Stimulated activated CD8-positive, alpha-beta memory T cell treated with anti-CD3 and anti-CD28 coated beads, Interleukin-15, amount 100 ng/mL, for 48 hours (primary cell): ENCODE measurements around the gene HOXB6.

Source experiments
- DNase-seq, 2 donors: peaks; one replicate each; pipeline ENCODE4 v3.0.0-alpha.2; 2020; ENCODE audit warnings: low read depth in 2 of 2

HOXB6 gene

DNA sequence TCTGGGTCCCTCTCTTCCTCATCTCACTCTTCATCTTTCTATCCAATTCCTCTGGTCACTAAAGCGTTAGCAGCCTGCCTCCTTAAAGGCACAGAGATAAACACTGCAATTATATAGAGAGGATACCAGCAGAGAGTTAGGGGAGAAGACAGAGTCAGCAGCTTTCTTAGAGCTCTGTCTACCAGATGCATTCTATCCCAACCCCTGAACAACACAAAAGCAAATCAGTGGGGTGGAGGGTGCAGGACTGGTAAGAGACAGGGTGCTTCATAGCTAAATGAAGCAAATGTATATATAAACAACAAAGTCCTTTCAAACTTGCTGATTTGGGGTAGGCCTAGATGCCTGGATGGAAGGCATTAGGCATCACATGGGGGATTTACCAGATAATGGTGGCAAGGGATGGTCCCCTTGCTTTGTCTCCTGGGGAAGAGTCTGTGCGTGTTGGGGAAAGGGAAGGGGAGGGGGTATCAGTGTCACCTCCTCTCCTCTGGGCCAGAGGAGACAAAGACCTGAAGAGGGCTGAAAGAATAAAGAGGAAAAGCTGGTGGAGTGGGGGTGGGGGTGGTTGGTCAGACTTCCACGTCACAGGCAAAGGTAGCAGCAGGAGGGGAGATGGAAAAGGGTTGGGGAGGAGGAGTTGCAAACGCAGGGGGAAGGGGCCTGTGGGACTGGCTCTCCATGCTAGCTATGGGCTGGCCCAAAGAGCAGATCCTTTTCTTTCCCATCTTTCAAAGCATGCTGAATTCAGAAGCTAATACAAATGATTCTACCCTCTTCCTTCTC is 38.7 kb downstream of the HOXB6 start:
- no peak for DNase-seq

DNA sequence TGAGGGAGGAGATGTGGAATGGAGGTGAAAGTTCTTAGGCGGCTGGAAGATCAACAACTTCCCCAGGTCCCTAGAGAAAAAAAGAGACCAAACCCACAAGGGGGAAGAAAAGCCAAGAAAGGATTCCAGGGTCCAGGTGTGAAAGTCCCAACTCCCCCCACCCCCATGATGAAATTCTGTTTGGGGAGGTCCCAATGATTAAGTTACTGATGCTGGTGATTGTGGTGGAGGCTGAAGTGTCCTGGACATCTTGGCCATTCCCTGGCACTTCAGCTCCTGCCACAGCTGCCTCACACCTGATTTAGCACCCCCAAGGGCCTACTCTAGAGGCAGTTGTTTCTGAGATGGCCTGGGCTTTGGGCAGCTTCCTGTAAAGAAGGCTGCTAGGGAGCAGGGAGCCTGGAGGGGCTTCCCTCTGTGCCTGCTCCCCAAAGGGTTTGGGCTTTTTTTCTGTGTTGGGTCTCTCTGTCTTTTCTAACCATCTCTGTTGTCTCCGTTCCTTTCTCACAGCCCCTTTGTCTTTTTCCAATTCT is 39.7 kb downstream of the HOXB6 start:
- DNase-seq = no peak

DNA sequence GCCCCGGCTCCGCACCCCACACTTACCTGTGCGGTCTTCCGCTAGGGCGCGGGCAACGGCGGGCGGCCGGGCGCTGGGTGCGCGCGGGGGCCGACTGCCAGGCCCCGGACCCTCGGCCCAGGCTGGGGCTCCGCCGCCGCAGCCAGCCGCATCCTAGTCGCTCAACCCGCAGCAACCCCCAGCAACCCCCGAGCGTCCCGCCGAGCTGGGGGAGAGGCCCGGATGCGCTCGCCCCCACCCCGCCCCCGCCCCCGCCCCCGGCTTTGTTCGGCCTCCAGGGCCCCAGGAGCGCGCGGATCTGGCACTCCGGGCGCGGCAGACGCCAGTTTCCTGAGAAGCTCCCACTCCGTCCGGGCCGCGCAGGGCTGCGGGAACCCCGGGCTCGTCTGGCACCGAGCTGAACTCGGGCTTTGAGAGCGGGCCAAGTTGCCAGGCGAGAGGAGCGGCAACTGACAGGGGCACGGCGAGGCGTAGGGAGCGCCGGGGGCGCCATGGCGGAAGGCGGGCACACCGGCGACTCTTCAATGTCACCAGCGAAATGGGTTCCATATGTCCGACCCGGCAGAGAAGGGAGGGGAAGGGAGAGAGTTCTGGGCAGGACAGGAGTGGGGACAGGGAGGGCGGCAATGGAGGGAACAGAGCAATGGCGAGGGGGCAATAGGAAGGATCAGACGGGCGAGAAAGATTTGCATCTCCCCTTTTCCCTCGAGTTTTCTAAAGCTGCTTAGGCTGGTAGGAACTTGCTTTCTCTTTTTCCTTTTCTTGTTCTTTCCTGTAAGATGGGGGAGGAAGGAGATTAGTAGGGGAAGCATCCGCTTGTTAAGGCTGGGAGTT is 40.4 kb downstream of the HOXB6 start:
- DNase-seq = no peak

DNA sequence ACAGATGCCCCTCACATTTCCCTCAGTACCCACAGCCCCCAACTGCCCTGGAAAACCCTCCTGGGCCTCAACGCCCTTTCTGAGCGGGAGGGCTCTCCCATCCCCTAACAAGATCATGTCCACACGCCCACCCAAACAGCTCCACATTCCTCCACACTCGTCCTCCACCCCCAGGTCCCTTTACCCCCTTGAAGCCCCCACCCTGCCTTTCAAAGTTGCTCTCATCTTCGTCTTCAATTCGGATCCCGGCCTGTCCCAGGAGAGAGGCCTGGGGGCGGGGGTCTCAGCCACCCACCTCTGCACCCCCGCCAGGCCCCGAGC is 41.0 kb downstream of the HOXB6 start:
- no peak for DNase-seq

DNA sequence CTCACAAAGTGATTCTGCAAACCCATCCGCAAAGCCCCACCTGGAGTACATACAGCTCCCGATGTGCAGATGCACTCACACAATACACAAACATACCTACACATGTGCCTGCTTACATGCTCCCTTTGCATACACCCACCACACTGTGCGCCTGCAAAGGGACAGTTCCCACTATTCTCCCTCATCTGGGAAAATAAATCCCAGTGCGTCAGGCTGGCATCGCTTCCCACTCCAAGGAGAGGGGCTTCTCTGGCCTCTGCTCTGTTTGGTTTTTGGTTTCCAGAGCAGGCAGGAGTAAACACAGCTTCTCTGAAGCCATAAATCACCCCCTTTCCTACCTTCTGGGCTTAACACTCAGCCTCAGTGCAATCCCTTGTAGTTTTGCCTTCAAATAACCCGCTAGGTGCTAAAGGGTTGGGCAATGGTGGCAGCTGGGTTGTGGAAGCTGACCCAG is 41.4 kb downstream of the HOXB6 start:
- DNase-seq = no peak

DNA sequence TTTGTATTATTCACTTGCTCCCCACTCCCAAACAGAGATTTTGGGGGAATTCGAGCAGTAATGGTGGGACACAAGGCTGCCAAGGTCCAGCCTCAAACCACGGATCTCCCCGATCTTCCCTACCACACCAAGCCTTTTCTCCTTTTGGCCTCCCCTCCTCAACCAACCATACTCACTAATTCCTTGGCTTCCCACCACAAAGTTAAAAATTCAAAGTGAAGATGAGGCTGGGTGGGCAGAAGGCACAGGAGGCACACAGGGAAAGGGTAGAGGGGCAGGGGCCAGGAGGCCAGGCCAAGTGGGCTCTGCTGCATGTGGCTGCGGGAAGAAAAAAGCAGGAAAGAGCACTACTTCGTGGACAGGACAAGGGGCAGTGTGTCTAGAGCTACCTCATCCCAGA is 41.9 kb downstream of the HOXB6 start:
- no peak for DNase-seq

DNA sequence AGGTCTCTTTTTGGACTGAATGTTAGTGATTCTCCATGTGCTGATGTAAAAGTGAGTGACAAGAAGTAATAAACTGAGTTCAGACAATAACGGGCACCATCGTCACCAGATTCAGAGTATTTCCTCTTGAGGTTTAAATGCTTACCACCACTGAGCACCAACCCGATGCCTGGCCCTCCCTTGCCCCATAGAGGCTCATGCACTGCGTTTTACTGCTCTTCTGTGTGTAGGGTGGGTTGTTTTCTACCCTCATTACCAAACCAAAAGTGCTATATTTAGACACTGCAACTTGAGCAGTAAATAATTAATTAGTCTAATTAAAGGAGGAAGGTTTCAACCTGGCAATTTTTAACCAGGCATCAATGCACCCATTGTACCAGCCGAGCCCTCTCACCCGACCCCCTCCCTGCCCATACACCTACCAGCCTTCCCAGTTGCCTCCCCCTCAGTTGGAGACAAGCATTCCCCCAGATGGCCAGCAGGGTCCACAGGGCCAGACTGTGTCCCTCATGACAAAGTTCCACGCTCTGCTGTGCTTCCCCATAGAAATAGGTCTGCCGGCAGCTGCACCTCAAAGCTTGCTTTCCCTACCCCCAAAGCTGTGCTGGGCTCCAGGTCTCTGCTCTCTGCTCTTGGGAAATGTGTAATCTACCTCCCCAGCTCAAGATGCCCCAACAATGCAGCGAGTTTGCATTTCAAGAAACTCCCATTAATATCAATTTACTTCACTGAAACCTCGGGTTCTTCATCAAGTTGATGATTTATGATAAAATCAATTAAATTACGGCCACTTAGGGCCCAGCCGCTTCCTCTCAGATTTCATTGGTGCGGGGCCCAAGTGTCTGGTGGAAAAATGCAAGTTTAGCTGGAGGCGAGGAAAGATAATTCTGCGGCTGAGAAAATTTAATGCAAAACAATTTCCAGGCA is 42.6 kb downstream of the HOXB6 start:
- no peak for DNase-seq

DNA sequence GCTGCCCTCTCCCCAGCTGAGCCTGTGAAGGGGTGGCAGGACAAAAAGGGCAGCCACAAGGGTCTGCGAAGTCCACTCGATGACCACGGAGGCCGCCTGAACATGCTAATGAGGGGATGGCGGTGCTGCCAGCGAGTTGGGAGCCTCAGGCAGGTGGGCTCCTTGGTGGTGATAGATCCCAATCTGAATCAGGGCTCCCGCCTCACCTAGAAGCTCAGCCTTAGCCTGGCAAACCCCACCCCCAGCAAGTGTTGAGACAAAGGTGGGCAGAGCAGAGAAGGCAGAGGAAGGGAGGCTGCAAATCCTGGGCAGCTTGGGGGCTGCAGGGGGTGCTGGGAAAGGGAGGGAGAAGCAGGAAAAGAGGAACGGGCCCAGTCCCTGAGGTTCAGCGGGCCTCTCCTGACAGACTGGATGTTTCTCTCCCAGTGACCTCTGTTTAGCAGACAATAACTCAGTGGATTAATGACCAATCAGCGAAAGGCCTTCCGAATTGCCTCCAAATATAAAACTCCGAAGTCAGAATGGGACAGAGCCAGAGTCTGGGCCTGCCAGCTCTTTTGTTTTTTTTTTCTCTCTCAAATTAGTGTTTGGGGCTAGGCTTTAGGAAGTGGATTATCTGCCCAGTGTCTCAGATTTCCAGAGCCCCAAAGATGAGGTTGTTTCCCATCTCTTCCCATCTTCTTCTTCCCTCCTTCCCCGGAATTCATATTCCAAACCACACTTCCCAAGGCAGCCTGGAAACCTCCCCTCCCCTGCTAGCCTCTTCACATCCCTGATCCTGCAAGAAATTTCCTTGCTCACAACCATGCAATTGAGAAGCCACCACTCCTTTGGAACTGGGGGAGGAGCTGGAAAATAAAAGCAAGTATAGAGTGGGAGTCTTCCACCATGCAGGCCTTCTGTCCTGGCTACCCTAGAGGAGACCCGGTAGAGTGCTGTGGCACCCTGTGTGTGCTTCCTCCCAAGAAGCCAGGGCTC is 44.7 kb downstream of the HOXB6 start:
- DNase-seq = no peak

DNA sequence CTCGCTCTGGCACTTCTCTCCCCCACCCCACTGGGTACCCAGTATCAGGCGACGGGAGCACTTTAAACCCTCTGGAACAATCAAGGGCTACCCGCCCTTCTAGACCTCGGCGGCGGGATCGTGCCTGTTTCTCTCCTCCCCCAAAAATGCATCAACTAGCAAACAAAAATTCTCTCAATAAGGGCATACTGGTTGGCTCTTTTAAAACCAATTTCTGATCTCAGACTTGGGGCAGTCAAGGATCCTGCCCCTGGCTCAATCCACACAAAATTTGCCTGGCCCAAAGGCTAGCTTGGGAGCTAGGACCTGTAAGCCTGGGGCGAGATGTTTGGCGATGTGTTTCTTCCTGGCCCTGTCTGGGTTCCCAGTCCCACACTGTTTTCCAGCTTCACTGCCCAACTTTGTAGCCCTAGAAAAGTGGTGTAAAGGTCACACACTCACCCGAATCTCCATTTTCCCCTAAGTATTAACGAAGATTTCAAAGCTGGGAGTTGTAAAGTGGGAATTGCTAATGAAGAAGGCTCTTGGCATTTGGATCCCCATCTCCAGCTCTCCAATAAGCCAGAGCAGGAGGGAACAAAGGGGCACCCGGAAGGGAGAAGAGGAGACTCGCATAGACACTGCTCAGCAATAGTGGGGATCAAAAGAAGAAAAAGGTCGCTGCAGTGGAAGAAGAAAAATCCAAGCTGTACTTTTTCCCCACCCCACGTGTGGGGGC is 45.5 kb downstream of the HOXB6 start:
- no peak for DNase-seq

DNA sequence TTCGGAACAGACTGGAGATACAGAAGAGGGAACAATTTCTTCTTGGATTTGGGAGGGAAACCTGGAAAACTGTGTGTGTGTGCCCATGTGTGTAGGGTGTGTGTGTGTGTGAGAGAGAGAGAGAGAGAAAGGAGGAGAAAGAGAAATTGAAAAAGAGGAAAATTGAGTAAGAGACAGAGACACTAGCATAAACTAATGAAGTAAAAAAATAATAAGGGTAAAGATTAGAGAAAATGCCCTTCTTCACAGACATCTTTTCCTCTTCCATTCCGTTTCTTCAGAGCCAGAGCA is 46.0 kb downstream of the HOXB6 start:
- no peak for DNase-seq

DNA sequence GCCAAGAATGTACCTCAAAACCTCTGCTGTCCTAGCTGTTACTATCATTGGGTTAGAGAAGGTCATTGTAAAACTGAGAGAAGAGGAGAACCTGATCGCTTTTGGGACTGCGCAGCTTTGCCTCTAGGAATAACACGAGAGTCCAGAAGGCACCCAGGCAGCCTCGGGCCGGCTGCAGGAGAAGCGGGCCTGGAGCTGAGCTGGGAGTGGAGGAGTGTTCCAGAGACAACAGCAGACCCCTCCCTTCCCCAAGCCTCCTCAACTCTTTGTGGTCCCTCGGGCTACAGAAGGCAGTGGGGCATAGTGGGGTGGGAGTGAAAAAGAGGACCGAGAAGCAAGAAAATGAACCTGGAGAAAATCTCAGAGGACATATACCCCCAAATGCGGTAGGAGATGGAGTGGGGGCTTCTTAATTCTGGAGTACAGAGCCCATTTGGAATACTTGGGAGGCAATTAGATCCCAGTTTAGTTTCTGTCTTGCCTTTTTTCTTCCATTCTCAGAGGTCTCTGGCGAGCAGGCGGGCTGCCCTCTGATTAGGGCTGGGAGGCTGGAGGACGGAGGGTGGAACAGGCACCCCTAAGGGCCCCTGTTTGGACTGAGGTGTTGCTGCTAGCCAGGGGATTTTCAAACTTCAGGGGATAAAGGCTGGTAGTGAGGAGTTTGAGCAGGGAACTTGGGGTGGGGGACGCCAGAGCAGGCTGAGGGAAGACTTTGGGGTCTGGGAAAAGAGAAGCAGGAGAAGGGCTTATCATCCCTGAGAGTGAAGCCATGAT is 46.5 kb downstream of the HOXB6 start:
- no peak for DNase-seq

DNA sequence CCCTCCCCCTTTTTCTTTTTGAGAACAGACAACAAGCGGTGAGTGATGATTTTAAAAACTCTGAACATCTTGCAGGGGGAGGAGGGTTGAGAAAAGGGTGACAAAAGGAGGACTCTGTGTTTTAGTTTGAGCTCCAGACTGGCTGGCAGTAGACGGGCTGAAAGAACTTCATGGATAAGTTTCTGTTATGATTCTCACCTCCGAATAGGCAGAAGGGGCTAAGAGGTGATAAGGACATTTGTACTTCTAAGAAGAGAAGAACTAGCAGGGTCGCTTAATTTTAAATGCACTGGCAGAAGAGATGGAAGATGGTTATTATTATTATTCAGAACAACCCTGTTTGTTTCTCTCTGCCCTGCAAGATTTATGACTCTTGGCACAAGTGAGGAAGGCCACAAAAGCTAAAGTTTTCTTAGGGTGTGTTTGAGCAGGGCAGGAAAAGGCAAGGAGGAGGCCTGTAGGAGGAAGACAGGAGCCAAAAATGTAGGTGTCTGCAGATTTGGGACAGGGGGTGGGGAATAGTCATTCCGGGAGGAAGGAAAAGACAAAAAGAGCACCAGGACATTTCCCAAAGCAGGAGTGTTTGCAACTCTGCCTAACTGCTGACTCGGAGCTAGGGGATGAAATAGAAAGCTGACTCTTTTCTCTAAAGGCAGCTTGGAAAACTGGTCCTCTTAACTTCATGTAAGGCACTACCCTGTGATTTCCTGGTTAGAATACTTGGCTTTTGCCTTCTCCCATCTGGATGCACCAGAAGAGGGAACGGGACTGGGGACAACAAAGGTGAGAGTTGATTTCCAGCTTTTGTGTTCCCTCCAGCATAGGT is 48.0 kb downstream of the HOXB6 start:
- DNase-seq = no peak

DNA sequence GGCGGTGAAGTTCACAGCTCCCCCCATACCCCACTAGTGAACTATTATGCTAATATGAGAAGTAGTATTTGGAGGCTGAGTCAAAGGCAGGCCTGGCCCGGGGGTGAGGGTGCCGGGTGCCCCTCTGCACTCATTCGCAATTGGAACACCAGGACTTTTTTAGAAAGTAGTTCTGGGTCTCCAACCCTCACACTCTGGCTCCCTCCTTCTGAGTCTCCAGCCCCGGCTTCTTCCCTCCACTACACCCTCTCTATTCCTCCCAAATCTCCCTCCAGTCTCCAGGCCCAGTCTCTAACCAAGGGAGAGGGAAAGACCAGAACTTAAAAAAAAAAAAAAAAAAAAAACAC is 48.6 kb downstream of the HOXB6 start:
- DNase-seq = no peak

DNA sequence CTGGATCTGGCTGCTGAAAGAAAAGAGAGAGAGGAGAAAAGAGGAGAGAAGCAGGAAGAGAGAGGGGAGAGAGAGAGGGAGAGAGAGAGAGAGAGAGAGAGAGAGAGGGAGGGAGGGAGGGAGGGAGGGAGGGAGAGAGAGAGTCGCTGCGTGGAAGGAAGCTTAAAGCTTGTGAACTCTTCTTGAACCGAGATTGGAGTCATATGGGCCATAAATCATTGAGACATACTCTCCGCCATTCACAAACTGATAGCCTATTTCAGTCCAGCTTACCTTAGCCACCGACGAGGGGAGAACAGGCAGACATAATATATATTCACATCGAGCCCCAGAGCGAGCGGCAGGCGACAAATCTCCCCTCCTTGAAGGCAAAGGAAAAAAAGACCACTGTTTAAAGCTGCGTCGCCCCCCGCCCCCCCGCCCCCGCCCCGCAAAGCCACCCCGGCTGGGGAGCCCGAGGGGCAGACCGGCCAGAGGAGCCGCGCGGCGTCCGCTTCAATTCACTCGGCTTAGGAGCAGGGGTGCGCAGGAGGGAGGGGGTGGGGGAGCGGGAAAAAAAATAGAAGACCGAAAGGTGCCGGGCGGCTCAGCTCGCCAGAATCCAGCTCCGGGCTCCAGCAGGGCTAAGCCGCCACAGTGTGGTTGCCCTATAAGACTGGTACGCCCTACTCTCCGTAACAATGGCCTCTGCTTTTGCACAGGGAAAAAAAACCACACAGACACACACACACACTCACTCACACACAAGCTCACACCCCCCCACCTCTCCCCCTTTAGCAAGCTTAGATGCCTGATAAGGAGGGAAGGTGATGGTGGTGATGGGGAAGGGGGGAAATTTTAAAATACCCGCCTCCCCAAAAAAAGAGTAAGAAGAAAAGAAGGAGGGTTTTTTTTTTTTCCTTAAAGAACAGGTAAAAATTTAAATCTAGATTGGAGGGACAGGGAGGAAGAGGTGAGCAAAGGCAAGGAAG is 49.2 kb downstream of the HOXB6 start:
- DNase-seq = no peak

DNA sequence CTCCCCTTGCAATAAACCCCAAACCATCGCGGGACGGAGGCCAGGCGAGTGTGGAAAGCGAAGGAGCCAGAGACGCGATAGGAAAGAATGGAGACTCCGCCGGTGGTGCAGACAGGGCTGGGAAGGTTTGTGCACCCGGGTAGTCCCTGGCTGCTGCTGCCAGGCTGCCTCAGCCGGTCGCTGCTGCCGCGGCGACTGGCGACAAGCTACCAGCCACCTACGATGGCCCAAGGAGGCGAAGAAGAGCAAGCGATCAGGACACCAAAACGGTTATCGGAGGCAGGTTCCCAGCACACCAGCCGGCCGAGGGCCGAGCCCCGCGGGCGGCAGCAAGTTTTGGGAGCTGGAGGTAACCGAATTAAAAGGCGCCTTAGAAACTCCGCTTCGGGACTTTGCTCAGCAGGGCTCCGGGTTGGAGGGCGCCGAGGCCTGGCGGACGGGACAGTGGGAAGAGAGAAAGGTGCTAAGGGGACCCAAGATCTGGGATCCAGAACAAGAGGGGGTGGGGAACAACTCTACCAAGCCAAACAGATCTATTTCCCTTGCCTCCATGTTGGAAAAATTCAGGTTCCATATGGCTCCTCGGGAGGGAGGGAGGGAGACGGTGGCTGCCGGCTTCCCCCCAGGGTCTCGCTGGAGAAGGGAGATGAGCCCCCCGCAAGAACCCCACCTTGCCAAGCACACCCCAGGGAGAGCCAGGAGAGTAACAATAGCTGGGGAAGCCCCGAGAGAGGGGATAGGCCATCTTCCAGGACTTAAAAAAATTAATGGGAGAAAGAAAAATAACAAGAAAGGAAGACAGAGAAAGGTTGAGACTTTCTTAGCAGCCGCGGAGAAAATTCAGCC is 50.2 kb downstream of the HOXB6 start:
- no peak for DNase-seq

DNA sequence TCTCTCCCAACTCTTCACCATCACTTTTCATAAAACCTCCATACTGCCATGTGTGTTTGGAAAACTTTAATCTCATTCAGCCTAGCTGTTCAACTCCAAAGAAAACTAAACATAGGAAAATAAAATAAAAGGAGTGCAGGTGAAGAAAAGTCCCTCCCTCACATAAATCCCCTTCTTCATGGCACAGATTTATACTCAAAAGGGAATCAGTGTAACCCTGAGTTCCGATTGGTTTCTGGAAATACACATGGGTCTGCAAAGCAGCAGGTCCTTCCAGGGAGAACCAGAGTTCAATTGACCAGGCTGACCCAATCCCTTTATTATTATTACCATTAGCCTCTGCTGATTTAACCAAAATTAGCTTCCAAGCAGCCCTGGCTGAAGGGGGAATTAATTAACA is 51.0 kb downstream of the HOXB6 start:
- DNase-seq = no peak

DNA sequence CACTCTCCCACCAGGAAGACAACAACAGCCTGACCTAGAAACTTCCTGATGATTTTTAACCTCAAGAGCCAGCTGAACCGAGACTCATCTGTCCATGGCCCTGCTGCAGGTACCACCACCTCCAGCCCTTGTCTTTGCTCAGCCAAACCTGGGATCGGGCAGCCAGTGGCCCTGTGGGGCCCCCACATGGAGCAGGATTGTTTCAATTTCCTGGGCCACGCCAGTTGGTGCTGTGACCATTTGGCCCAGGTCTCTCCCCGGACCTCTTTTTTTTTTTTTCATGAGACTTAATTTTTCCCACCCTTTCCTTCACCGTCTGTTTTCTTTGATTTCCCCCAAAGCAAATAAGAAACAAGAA is 51.6 kb downstream of the HOXB6 start:
- no peak for DNase-seq
